ENCODE results near the gene VILL.

DNA sequence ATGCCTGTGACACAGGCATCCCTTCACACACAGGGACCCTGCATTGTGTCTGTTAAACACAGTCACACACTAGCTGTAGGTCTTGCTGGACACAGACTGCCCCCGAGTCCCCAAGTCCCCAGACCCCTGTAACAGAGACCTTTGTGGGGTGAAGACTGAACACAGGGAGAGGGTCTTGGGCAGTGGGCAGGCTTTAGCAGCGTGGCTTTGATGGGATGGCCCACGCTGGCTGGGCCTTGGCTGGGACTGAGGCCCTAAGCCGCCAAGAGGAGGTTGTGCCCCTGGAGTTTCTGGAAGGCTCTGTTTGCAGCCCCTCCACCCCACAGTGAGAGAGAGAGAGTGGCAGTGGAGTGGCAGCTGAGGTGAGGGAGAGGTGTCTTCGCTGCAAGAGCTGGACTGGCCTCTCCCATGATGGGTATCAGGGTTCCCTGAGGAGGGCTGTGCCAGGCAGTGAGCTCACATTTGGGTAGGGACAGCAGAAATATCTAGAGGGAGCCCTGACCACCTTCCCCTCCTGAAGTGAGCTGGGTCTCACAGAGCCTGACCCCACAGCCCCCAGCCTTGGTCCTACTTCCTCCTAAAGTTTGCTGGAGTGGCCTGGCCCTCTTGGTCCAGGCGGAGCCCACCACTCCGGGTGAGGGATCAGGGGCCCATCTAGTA, 635 bp upstream of the VILL start:
- TF ChIP-seq, protein P1, sequence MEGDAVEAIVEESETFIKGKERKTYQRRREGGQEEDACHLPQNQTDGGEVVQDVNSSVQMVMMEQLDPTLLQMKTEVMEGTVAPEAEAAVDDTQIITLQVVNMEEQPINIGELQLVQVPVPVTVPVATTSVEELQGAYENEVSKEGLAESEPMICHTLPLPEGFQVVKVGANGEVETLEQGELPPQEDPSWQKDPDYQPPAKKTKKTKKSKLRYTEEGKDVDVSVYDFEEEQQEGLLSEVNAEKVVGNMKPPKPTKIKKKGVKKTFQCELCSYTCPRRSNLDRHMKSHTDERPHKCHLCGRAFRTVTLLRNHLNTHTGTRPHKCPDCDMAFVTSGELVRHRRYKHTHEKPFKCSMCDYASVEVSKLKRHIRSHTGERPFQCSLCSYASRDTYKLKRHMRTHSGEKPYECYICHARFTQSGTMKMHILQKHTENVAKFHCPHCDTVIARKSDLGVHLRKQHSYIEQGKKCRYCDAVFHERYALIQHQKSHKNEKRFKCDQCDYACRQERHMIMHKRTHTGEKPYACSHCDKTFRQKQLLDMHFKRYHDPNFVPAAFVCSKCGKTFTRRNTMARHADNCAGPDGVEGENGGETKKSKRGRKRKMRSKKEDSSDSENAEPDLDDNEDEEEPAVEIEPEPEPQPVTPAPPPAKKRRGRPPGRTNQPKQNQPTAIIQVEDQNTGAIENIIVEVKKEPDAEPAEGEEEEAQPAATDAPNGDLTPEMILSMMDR (IDR thresholded peaks at IDR 0.05), result no peak
- TF ChIP-seq EP300 (IDR thresholded peaks at IDR 0.05), result no peak
- TF ChIP-seq POLR2A (IDR thresholded peaks at IDR 0.05), result no peak
- no peak for TF ChIP-seq POLR2AphosphoS5 (IDR thresholded peaks at IDR 0.05)

All from upper lobe of left lung (tissue), 4 donors.